Neuronal stem cell (in vitro differentiated cells): Measurements from ENCODE around the gene ANKRD33B.

Experiments used
- DNase-seq: peaks from one replicate; pipeline ENCODE4 v3.0.0-alpha.2; 2013; ENCODE audit warnings: low spot score
- H2AFZ ChIP-seq: one replicate; pipeline ENCODE4 v1.6.1; 2013; ENCODE audit warnings: mild to moderate bottlenecking, low read length, inconsistent platforms
- H2AK5ac ChIP-seq: 2 replicates; pipeline ENCODE4 v1.6.1; 2013; ENCODE audit warnings: low read depth, mild to moderate bottlenecking, inconsistent platforms, low read length, moderate library complexity, mixed read lengths
- H2BK120ac ChIP-seq: 2 replicates; pipeline ENCODE4 v1.6.1; 2013; ENCODE audit warnings: low read depth, mild to moderate bottlenecking, inconsistent platforms, low read length, moderate library complexity, mixed read lengths
- H2BK12ac ChIP-seq: one replicate; pipeline ENCODE4 v1.6.1; 2013; ENCODE audit warnings: low read length, inconsistent platforms
- H2BK15ac ChIP-seq: 2 replicates; pipeline ENCODE4 v1.6.1; 2013; ENCODE audit warnings: mild to moderate bottlenecking, low read length, inconsistent platforms, mixed read lengths
- H2BK5ac ChIP-seq: one replicate; pipeline ENCODE4 v1.6.1; 2013; ENCODE audit warnings: inconsistent platforms, mild to moderate bottlenecking, low read length, moderate library complexity
- H3K14ac ChIP-seq: one replicate; pipeline ENCODE4 v1.6.1; 2013; ENCODE audit warnings: low read length, inconsistent platforms
- H3K18ac ChIP-seq: 2 replicates; pipeline ENCODE4 v1.6.1; 2013; ENCODE audit warnings: low read length, inconsistent platforms
- H3K23ac ChIP-seq: 2 replicates; pipeline ENCODE4 v1.6.1; 2013; ENCODE audit warnings: low read depth, mild to moderate bottlenecking, mixed read lengths, low read length, inconsistent platforms; ENCODE audit not compliant: poor library complexity
- H3K27ac ChIP-seq: replicated peaks from 3 replicates; pipeline ENCODE4 v1.5.1; 2013; ENCODE audit warnings: low read length, inconsistent platforms
- H3K27me3 ChIP-seq, 3 experiments: 2 replicates each; pipeline ENCODE4 v1.6.1; 2013; ENCODE audit warnings: low read length in 3 of 3, mild to moderate bottlenecking in 2 of 3, inconsistent platforms in 1 of 3, low read depth in 1 of 3, mixed read lengths in 1 of 3, moderate library complexity in 1 of 3; ENCODE audit not compliant: control insufficient read depth in 3 of 3, insufficient read depth in 3 of 3
- H3K36me3 ChIP-seq, 2 donors: replicated peaks in 1 of 2; 2 replicates each; pipeline ENCODE4 v1.6.1; 2013; ENCODE audit warnings: low read length in 2 of 2; ENCODE audit not compliant: control insufficient read depth in 2 of 2, insufficient read depth in 2 of 2
- H3K4ac ChIP-seq: 2 replicates; pipeline ENCODE4 v1.6.1; 2013; ENCODE audit warnings: inconsistent platforms, mild to moderate bottlenecking, low read length, moderate library complexity
- H3K4me1 ChIP-seq, 2 donors: 1 replicate in 1 of 2; 2 replicates in 1 of 2; pipeline ENCODE4 v1.6.1; 2013; ENCODE audit warnings: low read length in 2 of 2, low read depth in 1 of 2; ENCODE audit not compliant: control insufficient read depth in 2 of 2, insufficient read depth in 1 of 2
- H3K4me2 ChIP-seq: one replicate; pipeline ENCODE4 v1.6.1; 2013; ENCODE audit warnings: mild to moderate bottlenecking, low read length, inconsistent platforms; ENCODE audit not compliant: insufficient read depth, poor library complexity, severe bottlenecking
- H3K4me3 ChIP-seq, 2 donors: 2 replicates each; pipeline ENCODE4 v1.5.1; 2013; ENCODE audit warnings: low read length in 2 of 2, mild to moderate bottlenecking in 2 of 2, inconsistent platforms in 1 of 2, moderate library complexity in 1 of 2
- H3K79me1 ChIP-seq: one replicate; pipeline ENCODE4 v1.6.1; 2013; ENCODE audit warnings: low read depth, mild to moderate bottlenecking, inconsistent platforms, low read length, moderate library complexity
- H3K9ac ChIP-seq: one replicate; pipeline ENCODE4 v1.6.1; 2013; ENCODE audit warnings: mild to moderate bottlenecking, low read depth, low read length, inconsistent platforms; ENCODE audit not compliant: poor library complexity
- H3K9me3 ChIP-seq, 2 donors: replicated peaks in 1 of 2; 2 replicates each; pipeline versions ENCODE3 to v1.6.1; 2013; ENCODE audit warnings: low read length in 2 of 2, mild to moderate bottlenecking in 2 of 2, inconsistent platforms in 1 of 2, low read depth in 1 of 2, mixed read lengths in 1 of 2, moderate library complexity in 1 of 2; ENCODE audit not compliant: control insufficient read depth in 2 of 2, insufficient read depth in 1 of 2
- H4K8ac ChIP-seq: one replicate; pipeline ENCODE4 v1.6.1; 2013; ENCODE audit warnings: low read depth, mild to moderate bottlenecking, inconsistent platforms, low read length, moderate library complexity
- H4K91ac ChIP-seq: one replicate; pipeline ENCODE4 v1.6.1; 2013; ENCODE audit warnings: low read length, low read depth, mild to moderate bottlenecking, inconsistent platforms; ENCODE audit not compliant: poor library complexity
- WGBS, 2 donors: extraction: QIAGEN DNeasy Blood & Tissue Kit; methylation state at CpG; one replicate each; pipeline ENCODE4 v1.1.7; 2013; ENCODE audit warnings: missing lambda C conversion rate in 2 of 2, mixed read lengths in 1 of 2; ENCODE audit not compliant: insufficient read length in 2 of 2, insufficient replicate concordance in 1 of 2; ENCODE audit errors: extremely low coverage in 2 of 2; 5-methylcytosine and 5-hydroxymethylcytosine counted together

Gene ANKRD33B

DNA sequence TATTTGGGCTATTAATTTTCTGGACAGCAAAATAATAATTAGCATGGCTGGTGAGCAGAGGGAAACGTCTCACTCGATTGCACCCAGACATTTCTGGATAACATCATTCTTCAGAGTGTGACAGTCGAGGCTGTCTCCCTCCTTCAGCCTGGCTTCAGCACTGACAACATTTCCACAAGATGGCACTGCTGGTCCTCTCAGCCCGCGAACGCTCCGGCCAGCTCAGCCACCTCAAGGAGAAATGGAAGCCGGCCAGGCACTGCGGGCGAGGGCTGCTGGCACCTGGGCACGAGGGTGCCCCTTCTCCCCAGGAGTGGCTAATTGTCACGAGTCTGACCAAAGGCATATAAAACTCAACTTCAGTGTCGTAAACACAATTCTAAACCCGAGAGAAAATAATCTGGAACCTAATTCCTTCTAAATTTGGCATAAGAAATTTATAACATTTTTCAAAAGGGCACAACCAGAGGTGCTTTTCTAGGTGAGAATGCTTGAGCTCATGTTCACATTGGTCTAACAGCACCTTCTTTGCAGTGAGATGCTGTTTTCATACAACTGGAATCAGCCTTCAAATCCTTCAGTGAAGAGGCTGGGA is 131.3 kb downstream of the ANKRD33B start:
- H3K4me1 ChIP-seq = no peaks in the 10 kb centered on the region
- H2AK5ac ChIP-seq = no peak overlapping the region

DNA sequence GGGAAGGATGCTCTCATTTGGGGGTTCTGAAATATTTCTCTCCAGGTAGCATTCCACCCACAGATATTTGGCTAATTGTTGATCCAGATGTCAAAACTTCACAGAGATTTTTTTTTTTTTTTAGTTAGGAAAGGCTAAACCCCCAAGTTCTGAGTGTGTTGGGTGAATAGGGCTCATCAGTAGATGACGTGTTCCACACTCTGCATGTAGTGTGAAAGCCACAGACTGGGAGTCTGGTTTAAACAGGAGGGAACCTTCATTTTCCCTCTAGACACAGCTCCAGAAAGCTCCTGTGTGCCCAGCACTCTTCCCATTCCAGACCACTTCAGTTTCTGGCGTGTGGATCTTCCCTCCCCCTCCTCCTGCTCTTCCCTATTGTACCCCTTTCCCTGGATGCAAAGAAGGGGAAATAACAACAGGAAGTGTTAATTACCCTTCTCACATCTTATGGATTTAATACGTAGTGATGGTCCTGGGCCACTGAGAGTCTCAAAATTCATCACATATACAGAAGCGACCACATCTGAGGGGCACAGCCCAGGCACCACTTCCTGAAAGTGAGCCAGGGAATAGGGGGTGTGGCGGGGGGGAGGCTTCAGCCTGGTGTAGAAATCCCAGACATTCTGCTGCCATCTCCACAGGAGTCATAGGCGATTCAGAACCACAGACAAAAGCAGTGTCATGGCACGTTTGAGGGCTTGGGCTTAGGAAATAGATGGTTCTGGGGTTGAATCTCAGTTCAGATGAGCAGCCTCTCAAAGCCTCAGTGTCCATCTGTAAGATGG is 132.1 kb downstream of the ANKRD33B start:
- Histone ChIP-seq H2BK5ac (no peak overlapping the region), H3K4ac (no peak overlapping the region), H2BK12ac (no peak overlapping the region), H3K4me3 (no peak overlapping the region), H3K23ac (no peak overlapping the region), H3K4me1 (no peaks in the 10 kb centered on the region), H3K27ac (no peak overlapping the region), H2AK5ac (no peak overlapping the region), H3K4me2 (no peak overlapping the region), H2BK120ac (no peak overlapping the region), H3K9ac (no peak overlapping the region), H3K36me3 (no peaks in the 10 kb centered on the region), H3K18ac (no peak overlapping the region), H3K9me3 (no peaks in the 10 kb centered on the region), H3K14ac (no peak overlapping the region), H3K27me3 (no peaks in the 10 kb centered on the region), H2AFZ (no peak overlapping the region), H2BK15ac (no peak overlapping the region), H4K91ac (no peak overlapping the region), H3K79me1 (peaks cover 7% of the 10 kb centered on the region), H4K8ac (no peak overlapping the region)
- DNase-seq = no peak
- WGBS, 2 donors = no CpG with 5 or more reads among the region's 7 CpGs

More for the DNA sequence above, 131.3 kb downstream of the ANKRD33B start:
- Histone ChIP-seq H3K79me1 (peaks cover 5% of the 10 kb centered on the region), H3K9me3 (no peaks in the 10 kb centered on the region), H4K8ac (no peak overlapping the region), H3K27me3 (no peaks in the 10 kb centered on the region), H3K9ac (no peak overlapping the region), H3K36me3 (no peaks in the 10 kb centered on the region), H3K27ac (no peak overlapping the region), H3K4ac (no peak overlapping the region), H3K4me3 (no peak overlapping the region), H3K23ac (peak overlapping the region; percentile 57), H2BK12ac (no peak overlapping the region), H3K18ac (no peak overlapping the region), H2BK5ac (no peak overlapping the region), H3K4me2 (no peak overlapping the region), H4K91ac (no peak overlapping the region), H2AFZ (no peak overlapping the region), H2BK120ac (no peak overlapping the region), H2BK15ac (no peak overlapping the region), H3K14ac (no peak overlapping the region)
- no CpG with 5 or more reads among the region's 14 CpGs for WGBS, 2 donors
- DNase-seq = peak; percentile 18

DNA sequence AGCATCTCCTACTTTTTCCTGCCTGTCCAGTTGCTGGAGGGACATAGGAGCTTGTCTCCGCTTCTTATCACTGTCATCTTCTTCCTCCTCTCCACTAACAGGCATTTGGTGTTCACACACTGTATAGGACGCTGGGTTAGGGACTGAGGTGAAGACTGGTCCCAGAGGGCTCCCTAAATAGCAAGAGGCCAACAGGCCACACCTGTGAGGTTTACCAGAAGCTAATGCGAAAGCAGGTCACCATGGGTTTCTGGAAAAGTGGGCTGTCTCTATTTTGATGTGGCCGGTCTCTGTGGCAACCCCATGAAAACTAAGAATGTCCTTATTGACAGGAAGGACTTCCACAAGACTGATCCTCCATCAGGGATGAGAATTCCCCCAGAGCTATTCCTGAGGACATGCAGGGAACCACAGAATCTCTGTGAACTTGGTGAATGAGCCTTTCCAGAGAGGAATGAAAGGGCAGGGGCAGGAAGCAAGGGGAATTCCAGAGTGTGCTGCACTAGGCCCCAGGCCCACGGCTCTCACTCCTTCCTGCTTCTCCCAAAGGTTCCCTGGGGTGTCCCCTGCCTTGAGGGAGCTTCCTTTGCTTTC is 135.5 kb downstream of the ANKRD33B start:
- H2BK12ac ChIP-seq = no peak overlapping the region

DNA sequence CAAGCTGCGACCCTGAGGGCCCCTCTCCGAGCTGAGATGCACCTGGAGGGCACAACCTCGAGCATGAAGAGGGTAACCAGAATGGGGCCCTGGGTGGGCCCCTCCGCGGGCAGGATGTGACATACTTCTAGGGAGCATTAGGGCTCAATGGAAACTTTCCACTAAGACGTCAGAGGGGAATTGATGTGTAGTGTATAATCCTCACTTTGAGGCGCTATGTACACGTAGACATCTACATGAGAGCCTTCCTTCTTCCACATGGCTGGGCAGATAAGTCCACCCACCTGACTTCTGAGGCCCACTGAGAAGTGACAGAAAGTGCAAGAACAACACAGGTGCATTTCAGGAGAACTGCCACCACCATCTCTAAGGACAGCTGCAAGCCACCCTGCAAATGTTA is 136.1 kb downstream of the ANKRD33B start:
- no peak overlapping the region for H2BK5ac ChIP-seq
- H2AFZ ChIP-seq = no peak overlapping the region
- no CpG with 5 or more reads among the region's 8 CpGs for WGBS, 2 donors
- no peak overlapping the region for H2BK15ac ChIP-seq
- no peak overlapping the region for H3K14ac ChIP-seq
- no peak overlapping the region for H3K27ac ChIP-seq
- H3K18ac ChIP-seq = no peak overlapping the region
- no peak overlapping the region for H2BK12ac ChIP-seq
- no peaks in the 10 kb centered on the region for H3K9me3 ChIP-seq
- H4K8ac ChIP-seq = no peak overlapping the region
- H3K36me3 ChIP-seq = no peaks in the 10 kb centered on the region
- H3K79me1 ChIP-seq = peaks cover 2% of the 10 kb centered on the region
- no peaks in the 10 kb centered on the region for H3K4me1 ChIP-seq
- no peak overlapping the region for H3K9ac ChIP-seq
- no peak overlapping the region for H3K4ac ChIP-seq
- H4K91ac ChIP-seq = no peak overlapping the region
- no peaks in the 10 kb centered on the region for H3K27me3 ChIP-seq
- H2AK5ac ChIP-seq = no peak overlapping the region
- no peak for DNase-seq
- no peak overlapping the region for H3K4me3 ChIP-seq
- no peak overlapping the region for H3K23ac ChIP-seq
- no peak overlapping the region for H2BK120ac ChIP-seq
- no peak overlapping the region for H3K4me2 ChIP-seq

More for the DNA sequence above, 135.5 kb downstream of the ANKRD33B start:
- Histone ChIP-seq H2AK5ac (no peak overlapping the region), H2BK15ac (no peak overlapping the region), H3K27ac (no peak overlapping the region), H3K36me3 (no peaks in the 10 kb centered on the region), H3K14ac (no peak overlapping the region), H3K27me3 (no peaks in the 10 kb centered on the region), H3K4me2 (no peak overlapping the region), H3K4me3 (no peak overlapping the region), H3K4me1 (no peaks in the 10 kb centered on the region), H3K79me1 (peaks cover 4% of the 10 kb centered on the region), H2AFZ (no peak overlapping the region), H4K8ac (no peak overlapping the region), H4K91ac (no peak overlapping the region), H2BK120ac (no peak overlapping the region), H3K4ac (no peak overlapping the region), H3K23ac (no peak overlapping the region), H3K18ac (no peak overlapping the region), H3K9me3 (no peaks in the 10 kb centered on the region), H2BK5ac (no peak overlapping the region), H3K9ac (no peak overlapping the region)
- no CpG with 5 or more reads among the region's 5 CpGs for WGBS, 2 donors
- no peak for DNase-seq
